ENCODE results near the gene CACNA1S. TPM values are rescaled to one million over a fixed set of nuclear protein-coding genes. Genes with fewer than 3 reads are reported as not detected.

The CACNA1S gene
- total RNA-seq, 2 experiments from 2014 or later: not detected

DNA sequence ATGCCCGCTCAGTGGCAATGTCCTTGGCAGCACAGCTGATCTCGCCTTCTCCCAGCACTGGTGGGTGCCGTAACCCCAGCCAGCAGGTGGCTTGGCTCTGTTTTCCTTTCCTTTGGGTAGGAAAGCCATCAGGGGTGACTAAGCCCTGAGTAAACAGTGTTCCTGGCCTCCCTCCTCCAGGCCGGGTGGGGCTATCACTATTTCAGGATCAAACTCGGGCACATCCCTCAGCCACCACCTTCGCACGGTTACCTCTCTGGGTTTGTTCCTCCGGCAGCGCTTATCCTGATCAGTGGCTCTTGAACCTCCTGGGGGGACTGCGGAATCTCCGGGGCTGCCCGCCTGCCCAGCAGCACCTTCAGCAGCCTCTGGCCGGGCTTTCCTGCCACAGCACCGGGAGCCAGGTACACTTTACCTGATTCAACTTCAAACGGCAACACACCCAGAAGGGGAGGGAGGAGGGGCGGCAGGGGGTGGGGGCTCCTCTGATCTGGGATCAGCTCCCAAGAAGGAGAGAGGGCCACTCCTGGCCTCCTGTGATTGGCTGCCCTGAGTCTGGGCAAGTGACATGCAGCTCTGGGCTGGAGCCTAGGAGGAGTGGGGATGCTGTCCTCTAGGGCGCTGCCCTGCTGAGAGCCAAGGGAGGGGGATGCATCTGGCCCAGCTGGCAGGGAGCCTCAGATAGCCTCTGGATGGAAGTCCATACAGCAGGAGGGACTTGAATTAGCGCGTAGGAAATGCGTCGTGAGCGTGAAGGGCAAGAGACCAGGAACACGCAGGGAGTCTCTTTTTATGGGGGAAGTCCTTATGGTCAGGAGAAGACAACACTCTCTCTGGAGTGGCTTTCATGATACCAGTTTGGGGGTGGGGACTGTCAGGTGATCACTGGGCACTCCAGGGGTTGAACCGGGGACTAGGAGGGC, 14.9 kb upstream of the CACNA1S start, which contains the start of gene ASCL5:
ASCL5 (minus strand) TSS at position 353 of the 923 bp plus-strand sequence. CDS start 11,812 bp downstream, outside the sequence.
- peaks cover 8% of the 10 kb centered on the region for H3K27me3 Mint-ChIP-seq
- no peaks in the 10 kb centered on the region for H3K4me1 Mint-ChIP-seq
- intact Hi-C loops (cut with DNase I, micrococcal nuclease): no loop called here
- H3K36me3 Mint-ChIP-seq (ENCODE audit: low read depth): no peaks in the 10 kb centered on the region
- DNase-seq (no peak), ATAC-seq (no peak)
- no peak within 1 kb of the TSS for H3K27ac Mint-ChIP-seq
- ChIA-PET CTCF (interaction anchor here (0.6 to 1.0 kb wide), 4 partner anchors 10 to 219 kb away, joined by 3 to 5 read pairs (median 3); no protein-coding TSS in a partner anchor), POLR2A (no interaction called here)
- no peak within 1 kb of the TSS for H3K4me3 Mint-ChIP-seq
- H3K9me3 Mint-ChIP-seq (ENCODE audit: low read depth): no peaks in the 10 kb centered on the region

DNA sequence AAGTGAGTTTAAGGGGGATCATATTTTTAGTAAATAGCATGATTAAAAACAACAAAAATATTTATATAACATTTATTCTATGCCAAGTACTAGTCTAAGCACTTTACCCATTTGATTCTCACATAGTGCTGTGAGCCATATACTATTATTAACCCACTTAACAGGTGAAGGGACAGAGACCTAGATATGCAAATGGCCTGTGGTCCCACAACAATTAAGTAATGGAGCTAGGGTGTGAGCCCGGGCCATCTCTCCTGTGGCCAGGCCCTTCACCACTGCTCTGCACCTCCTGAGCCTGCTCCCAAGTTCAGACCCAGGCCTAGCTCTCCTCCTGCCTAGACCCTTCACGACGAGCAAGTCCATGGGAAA, 14.2 kb upstream of the CACNA1S start:
- Mint-ChIP-seq H3K9me3 (ENCODE audit: low read depth) (no peaks in the 10 kb centered on the region), H3K36me3 (ENCODE audit: low read depth) (no peaks in the 10 kb centered on the region), H3K27me3 (peaks cover 8% of the 10 kb centered on the region), H3K27ac (no peak overlapping the region), H3K4me1 (no peaks in the 10 kb centered on the region), H3K4me3 (no peak overlapping the region)
- ChIA-PET POLR2A (no interaction called here), CTCF (interaction anchor here (0.6 to 1.0 kb wide), 3 partner anchors 10 to 219 kb away, joined by 3 to 5 read pairs (median 3); no protein-coding TSS in a partner anchor)
- no peak for DNase-seq
- intact Hi-C loops (cut with DNase I, micrococcal nuclease): no loop called here
- ATAC-seq: no peak

- Mint-ChIP-seq H3K4me3 (no peak overlapping the region), H3K27ac (no peak overlapping the region), H3K9me3 (ENCODE audit: low read depth) (no peaks in the 10 kb centered on the region), H3K36me3 (ENCODE audit: low read depth) (no peaks in the 10 kb centered on the region), H3K27me3 (peaks cover 8% of the 10 kb centered on the region), H3K4me1 (no peaks in the 10 kb centered on the region)
- DNase-seq (no peak), ATAC-seq (no peak)
- POLR2A ChIA-PET: no interaction called here
- CTCF ChIA-PET: interaction anchor here (1.0 kb wide), 1 partner anchor 11 kb away, joined by 5 read pairs; no protein-coding TSS in a partner anchor
- intact Hi-C loops (cut with DNase I, micrococcal nuclease): no loop called here
These were observed 13.6 kb upstream of the CACNA1S start for GRCh38 chr1:201125800-201126199.

DNA sequence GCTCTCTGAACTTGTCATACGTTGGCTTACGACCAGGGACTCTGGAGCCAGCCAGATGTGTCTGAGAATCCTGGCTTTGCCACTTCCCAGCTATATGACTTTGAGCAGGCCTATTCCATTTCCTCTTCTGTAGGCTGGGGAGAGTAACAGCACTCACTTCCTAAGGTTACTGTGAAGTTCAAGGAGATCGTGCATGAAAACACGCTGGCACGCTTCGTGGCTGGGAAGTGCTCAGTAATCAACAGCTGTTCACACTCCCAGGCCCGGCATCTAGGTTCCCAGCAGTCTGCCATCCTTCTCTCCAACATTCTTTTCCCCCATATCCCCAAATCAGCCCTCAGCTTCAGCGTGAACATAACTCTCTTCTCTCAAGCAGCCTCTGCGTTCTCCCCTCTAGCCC, 12.8 kb upstream of the CACNA1S start:
- H3K4me1 Mint-ChIP-seq: no peaks in the 10 kb centered on the region
- DNase-seq (no peak), ATAC-seq (no peak)
- no peak overlapping the region for H3K27ac Mint-ChIP-seq
- no peaks in the 10 kb centered on the region for H3K36me3 Mint-ChIP-seq (ENCODE audit: low read depth)
- H3K4me3 Mint-ChIP-seq: no peak overlapping the region
- POLR2A ChIA-PET: no interaction called here
- no peaks in the 10 kb centered on the region for H3K9me3 Mint-ChIP-seq (ENCODE audit: low read depth)
- intact Hi-C loops (cut with DNase I, micrococcal nuclease): no loop called here
- H3K27me3 Mint-ChIP-seq: peaks cover 8% of the 10 kb centered on the region
- CTCF ChIA-PET: interaction anchor here (1.2 to 1.3 kb wide), 2 partner anchors 153 to 172 kb away, joined by 3 to 4 read pairs; no protein-coding TSS in a partner anchor

GRCh38 chr1:201123866-201124265, 11.6 kb upstream of the CACNA1S start:
- ATAC-seq: no peak
- H3K36me3 Mint-ChIP-seq (ENCODE audit: low read depth): no peaks in the 10 kb centered on the region
- ChIA-PET CTCF (interaction anchor here (1.1 to 1.5 kb wide), 2 partner anchors 9 to 144 kb away, joined by 3 to 4 read pairs; no protein-coding TSS in a partner anchor), POLR2A (no interaction called here)
- peaks cover 2% of the 10 kb centered on the region for H3K4me1 Mint-ChIP-seq
- H3K27ac Mint-ChIP-seq: no peak overlapping the region
- DNase-seq: no peak
- H3K4me3 Mint-ChIP-seq: no peak overlapping the region
- intact Hi-C loops (cut with DNase I, micrococcal nuclease): no loop called here
- H3K27me3 Mint-ChIP-seq: peaks cover 8% of the 10 kb centered on the region
- H3K9me3 Mint-ChIP-seq (ENCODE audit: low read depth): no peaks in the 10 kb centered on the region

GRCh38 chr1:201122321-201122957, 10.2 kb upstream of the CACNA1S start:
- no peak for ATAC-seq
- no peak overlapping the region for H3K4me3 Mint-ChIP-seq
- no peak overlapping the region for H3K27ac Mint-ChIP-seq
- POLR2A ChIA-PET: no interaction called here
- H3K4me1 Mint-ChIP-seq: peaks cover 2% of the 10 kb centered on the region
- no peaks in the 10 kb centered on the region for H3K36me3 Mint-ChIP-seq (ENCODE audit: low read depth)
- intact Hi-C loops (cut with DNase I, micrococcal nuclease): no loop called here
- H3K9me3 Mint-ChIP-seq (ENCODE audit: low read depth): no peaks in the 10 kb centered on the region
- CTCF ChIA-PET: interaction anchor here (1.0 kb wide), 2 partner anchors 117 to 143 kb away, joined by 3 to 4 read pairs; no protein-coding TSS in a partner anchor
- H3K27me3 Mint-ChIP-seq: peaks cover 8% of the 10 kb centered on the region
- DNase-seq: no peak

GRCh38 chr1:201119206-201120197, 7.3 kb upstream of the CACNA1S start:
- ChIA-PET CTCF (interaction anchor here (0.5 to 4.4 kb wide), 41 partner anchors 10 to 777 kb away, joined by 3 to 43 read pairs (median 4); partner anchors contain the start of gene TMEM9), POLR2A (no interaction called here)
- peaks cover 4% of the 10 kb centered on the region for H3K4me1 Mint-ChIP-seq
- no peaks in the 10 kb centered on the region for H3K36me3 Mint-ChIP-seq (ENCODE audit: low read depth)
- ATAC-seq (peak; percentile 66), DNase-seq (peak; percentile 82)
- no peak overlapping the region for H3K27ac Mint-ChIP-seq
- intact Hi-C loops (cut with DNase I, micrococcal nuclease): loop anchor here in 1 of 2 experiments (1.0 to 5.0 kb wide), 2 partner anchors 33 to 562 kb away; no protein-coding TSS in a partner anchor
- H3K27me3 Mint-ChIP-seq: no peaks in the 10 kb centered on the region
- no peak overlapping the region for H3K4me3 Mint-ChIP-seq
- no peaks in the 10 kb centered on the region for H3K9me3 Mint-ChIP-seq (ENCODE audit: low read depth)

DNA sequence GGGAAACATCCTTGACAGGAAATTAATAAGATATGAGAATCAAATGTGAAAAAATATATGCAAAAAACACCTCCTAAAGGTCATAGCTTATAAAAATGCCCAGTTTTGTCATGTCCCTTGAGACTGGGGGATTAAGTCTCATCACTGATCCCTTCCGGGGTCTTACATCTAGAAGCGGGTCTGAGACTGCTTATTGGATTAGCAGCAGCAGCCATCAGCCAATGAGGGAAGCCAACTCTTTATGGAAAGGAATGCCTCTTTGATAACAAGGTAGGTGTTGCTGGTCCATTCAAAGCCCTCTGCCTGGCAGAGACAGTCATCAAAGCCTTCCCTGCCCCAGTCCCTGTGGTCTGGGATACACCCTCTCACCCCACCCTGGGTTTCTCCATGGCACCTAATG, 3.9 kb upstream of the CACNA1S start:
- Mint-ChIP-seq H3K4me3 (no peak overlapping the region), H3K27ac (no peak overlapping the region), H3K9me3 (ENCODE audit: low read depth) (no peaks in the 10 kb centered on the region), H3K4me1 (peaks cover 4% of the 10 kb centered on the region), H3K36me3 (ENCODE audit: low read depth) (no peaks in the 10 kb centered on the region), H3K27me3 (no peaks in the 10 kb centered on the region)
- CTCF ChIA-PET: interaction anchor here (0.5 to 4.4 kb wide), 6 partner anchors 9 to 313 kb away, joined by 3 to 43 read pairs (median 4); no protein-coding TSS in a partner anchor
- DNase-seq: no peak
- ATAC-seq: no peak
- POLR2A ChIA-PET: no interaction called here
- intact Hi-C loops (cut with DNase I, micrococcal nuclease): loop anchor here in 1 of 2 experiments (5.0 kb wide), 1 partner anchor 559 kb away; no protein-coding TSS in a partner anchor

- CTCF ChIA-PET: interaction anchor here (0.7 to 2.6 kb wide), 5 partner anchors 18 to 144 kb away, joined by 3 to 28 read pairs (median 5); no protein-coding TSS in a partner anchor
- ATAC-seq (no peak), DNase-seq (no peak)
- Mint-ChIP-seq H3K27me3 (no peaks in the 10 kb centered on the region), H3K27ac (no peak overlapping the region), H3K4me3 (no peak overlapping the region), H3K9me3 (ENCODE audit: low read depth) (no peaks in the 10 kb centered on the region), H3K4me1 (peaks cover 4% of the 10 kb centered on the region), H3K36me3 (ENCODE audit: low read depth) (no peaks in the 10 kb centered on the region)
- POLR2A ChIA-PET: no interaction called here
- intact Hi-C loops (cut with DNase I, micrococcal nuclease): loop anchor here (2.0 to 5.0 kb wide), 3 partner anchors 29 to 558 kb away; no protein-coding TSS in a partner anchor
These were observed 3.2 kb upstream of the CACNA1S start for GRCh38 chr1:201115390-201115937.

Data from activated CD4-positive, alpha-beta T cell treated with anti-CD3 and anti-CD28 coated beads for 36 hours (primary cell).